Fibroblast of mammary gland (primary cell): ENCODE measurements around the gene CAPS2.

Source experiments
- DNase-seq: peaks from one replicate; pipeline ENCODE4 v3.0.0-alpha.2; 2010; ENCODE audit warnings: low read depth
- H3K4me3 ChIP-seq: 2 replicates; pipeline ENCODE4 v1.5.1; 2011; ENCODE audit warnings: low read depth, mild to moderate bottlenecking, low read length, moderate library complexity; ENCODE audit not compliant: control insufficient read depth
- TF ChIP-seq, protein P1 (sequence below): conservative IDR thresholded peaks from 2 replicates; pipeline ENCODE4 v1.5.1; 2011; ENCODE audit warnings: low read depth, low read length, inconsistent platforms; ENCODE audit not compliant: control insufficient read depth, insufficient read depth

Gene CAPS2

DNA sequence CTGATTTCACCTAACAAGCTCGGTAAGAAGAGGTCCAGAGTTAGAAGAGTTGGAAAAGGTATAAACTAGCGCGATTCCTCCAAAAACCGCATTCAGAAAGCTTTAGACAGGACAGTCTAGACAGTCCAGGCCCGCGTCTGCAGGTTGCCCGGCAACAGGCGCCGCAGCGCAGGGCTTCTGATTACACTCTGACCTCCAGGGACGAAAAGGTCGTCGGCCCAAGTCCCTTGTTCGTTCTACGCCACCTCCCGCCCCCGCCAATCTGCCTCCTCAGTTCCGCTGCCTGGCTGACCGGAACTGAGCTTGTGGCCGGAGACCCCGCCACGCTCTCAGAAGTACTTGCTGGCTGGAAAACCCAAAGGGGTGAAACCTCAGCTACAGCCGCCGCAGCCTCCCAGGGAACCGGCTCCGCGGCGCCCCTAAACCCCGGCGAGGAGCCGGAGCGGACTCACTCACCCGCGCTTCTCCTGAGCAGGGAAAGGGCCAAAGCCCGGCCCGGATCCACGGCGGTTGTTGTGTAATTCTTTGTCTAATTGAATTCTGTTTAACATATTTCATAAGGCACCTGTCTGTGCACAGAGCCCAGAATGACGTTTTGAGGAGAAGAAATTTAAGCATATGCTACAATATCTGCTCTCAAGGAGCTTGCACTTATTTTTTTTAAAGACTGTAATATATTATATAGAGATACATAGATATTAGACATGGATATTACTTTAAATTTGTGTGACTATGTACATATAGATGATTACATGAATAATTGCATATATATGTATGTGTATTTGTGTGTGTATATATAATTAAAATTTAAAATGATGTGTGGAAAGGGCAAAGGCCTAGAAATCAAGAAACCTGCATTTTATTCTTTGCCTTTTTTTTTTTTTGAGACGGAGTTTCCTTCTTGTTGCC lies at the start of gene CAPS2:
Gene CAPS2, minus strand, starts transcription at position 407 of the 909 bp plus-strand sequence. CDS start 3,826 bp downstream, outside the sequence.
- H3K4me3 ChIP-seq = peak within 1 kb of the TSS; percentile 70
- TF ChIP-seq, protein P1, sequence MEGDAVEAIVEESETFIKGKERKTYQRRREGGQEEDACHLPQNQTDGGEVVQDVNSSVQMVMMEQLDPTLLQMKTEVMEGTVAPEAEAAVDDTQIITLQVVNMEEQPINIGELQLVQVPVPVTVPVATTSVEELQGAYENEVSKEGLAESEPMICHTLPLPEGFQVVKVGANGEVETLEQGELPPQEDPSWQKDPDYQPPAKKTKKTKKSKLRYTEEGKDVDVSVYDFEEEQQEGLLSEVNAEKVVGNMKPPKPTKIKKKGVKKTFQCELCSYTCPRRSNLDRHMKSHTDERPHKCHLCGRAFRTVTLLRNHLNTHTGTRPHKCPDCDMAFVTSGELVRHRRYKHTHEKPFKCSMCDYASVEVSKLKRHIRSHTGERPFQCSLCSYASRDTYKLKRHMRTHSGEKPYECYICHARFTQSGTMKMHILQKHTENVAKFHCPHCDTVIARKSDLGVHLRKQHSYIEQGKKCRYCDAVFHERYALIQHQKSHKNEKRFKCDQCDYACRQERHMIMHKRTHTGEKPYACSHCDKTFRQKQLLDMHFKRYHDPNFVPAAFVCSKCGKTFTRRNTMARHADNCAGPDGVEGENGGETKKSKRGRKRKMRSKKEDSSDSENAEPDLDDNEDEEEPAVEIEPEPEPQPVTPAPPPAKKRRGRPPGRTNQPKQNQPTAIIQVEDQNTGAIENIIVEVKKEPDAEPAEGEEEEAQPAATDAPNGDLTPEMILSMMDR = no peak

DNA sequence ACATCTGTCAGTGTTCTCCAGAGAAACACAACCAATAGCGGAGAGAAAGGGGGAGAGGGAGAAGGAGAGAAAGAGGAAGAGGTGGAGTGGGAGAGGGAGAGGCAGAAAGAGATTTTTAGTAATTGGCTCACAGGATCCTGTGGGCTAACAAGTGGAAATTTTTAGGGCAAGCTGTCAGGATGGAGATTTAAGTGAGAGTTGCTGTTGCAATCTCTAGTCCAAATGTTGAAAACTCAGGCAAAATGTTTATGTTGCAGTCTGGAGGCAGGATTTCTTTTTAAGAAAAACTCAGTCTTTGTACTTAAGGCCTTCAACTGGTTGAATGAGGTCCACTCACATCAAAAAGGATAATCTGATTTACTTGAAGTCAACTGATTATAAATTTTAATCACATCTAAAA lies 48.2 kb upstream of the CAPS2 start:
- no peak overlapping the region for H3K4me3 ChIP-seq
- TF ChIP-seq, protein P1 = no peak
- peak; percentile 31 for DNase-seq

More for the DNA sequence above, at the start of gene CAPS2:
- peak; percentile 76 for DNase-seq

DNA sequence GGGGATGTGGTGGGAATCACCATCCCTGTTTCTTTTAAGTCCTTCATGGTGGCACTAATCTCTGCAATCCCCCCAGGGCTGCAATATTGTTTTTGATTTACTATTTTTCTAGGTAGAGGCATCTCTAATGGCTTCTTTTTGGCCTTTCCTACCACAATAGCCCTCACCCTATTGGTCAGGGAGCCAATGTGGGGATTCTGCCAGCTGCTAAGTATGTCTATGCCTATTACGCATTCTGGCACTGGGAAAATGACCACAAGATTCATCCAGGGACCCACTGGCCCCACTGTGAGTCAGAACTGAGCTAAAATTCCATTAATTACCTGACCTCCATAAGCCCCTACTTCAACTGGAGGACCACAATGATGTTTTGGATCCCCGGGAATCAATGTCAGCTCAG lies 44.8 kb upstream of the CAPS2 start:
- TF ChIP-seq, protein P1 = no peak
- no peak overlapping the region for H3K4me3 ChIP-seq
- peak; percentile 10 for DNase-seq

DNA sequence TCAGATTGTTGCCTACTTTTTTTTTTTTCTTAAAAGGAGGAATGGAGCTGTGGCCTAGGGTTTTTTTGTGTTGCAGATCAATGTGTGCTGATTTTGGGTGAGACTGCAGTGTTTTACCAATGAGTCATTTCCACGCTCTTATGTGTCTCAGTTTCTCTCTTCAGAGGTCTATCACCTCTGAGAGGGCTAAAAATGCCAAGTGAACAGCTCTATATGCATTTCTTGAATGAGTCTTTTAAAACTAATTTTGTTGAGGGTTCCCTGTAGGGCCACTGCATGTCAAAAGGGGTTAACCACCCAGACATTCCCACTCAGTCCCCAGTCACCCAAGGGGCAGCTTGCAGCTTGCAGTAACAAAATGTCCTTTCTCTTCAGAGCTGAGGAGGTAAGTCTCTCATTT lies 36.5 kb upstream of the CAPS2 start:
- TF ChIP-seq, protein P1 = no peak
- DNase-seq = peak; percentile 25
- no peak overlapping the region for H3K4me3 ChIP-seq

DNA sequence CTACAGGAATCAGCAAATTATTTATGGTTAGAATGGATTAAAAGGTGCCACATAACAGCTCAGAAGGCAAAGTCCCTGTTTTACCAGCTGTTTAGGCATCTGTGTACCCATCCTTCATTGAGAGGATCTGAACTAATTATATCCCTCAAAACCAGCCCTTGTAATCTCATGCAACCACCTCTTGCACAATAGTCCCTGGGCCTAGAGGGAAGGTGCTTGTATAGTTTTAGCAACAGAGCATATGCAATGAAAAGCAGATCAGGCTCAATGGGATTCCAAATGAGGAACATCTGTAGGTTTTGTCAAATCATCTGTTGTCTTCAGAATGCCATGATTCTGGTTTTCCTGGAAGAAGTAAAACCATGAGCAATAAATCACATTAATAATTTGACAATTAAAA lies 34.8 kb upstream of the CAPS2 start:
- DNase-seq = peak; percentile 80
- TF ChIP-seq, protein P1 = no peak
- no peak overlapping the region for H3K4me3 ChIP-seq

DNA sequence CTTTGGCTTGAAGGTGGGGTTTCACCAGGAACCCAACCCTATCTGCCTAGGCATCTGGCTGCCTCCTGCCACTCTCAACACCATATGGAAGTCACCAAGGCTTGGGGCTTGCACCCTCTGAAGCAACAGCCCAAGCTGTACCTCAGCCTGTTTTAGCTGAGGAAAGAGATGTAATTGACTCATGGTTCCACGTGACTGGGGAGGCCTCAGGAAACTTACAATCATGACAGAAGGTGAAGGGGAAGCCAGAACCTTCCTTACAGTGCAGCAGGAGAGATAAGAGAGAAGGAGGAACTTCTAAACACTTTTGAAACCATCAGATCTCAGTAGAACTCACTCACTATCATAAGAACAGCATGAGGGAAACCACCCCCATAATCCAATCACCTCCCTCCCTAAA lies 31.3 kb upstream of the CAPS2 start:
- no peak overlapping the region for H3K4me3 ChIP-seq
- DNase-seq = no peak
- TF ChIP-seq, protein P1 = no peak
